ENCODE data around the gene OXLD1. TPM values are rescaled to one million over a fixed set of nuclear protein-coding genes. Genes with fewer than 3 reads are reported as not detected.

Gene OXLD1
- total and polyA plus RNA-seq, 4 donors = 11.2 to 26.4 (median 19.0) TPM

DNA sequence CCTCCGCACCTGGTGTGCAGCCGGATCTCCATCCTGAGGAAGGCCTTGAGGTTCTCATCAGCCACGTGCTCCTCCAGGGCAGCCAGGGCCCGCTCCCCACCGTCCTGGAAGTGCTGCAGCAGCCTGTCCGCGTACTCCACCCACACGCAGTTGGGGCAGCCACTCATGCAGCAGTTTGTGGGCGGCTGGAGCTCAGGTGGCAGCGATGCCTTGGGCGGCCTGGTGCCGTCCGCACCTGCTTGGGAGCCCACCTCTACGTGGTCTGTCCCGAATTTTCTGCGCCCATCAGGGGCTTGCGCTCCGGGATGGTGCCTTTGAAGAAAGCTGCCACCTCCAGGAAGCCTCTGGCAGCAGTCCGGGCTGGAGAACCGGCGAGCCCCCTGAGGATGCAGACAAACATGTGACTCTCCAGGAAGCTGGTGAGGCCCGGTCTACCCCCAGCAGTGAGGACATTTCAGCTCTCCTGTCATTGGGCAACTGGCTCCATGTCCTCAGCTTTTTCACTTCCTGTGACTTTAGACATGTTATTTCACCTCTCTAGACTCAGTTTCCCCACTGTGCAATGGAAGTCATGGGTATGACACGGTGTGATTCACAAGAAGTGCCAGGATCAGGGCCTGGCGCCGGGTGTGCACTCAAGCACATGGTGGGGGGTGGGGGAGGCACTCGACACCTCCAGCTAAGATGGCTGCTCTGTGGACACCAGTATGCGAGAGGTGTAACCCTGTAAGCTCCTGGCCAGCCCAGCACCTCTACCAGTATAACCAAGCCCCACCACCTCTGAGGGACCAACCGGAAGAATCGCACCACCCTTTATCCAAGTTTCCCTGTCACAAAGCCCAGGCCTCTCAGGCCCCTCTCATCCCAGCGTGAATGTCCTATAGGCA, 957 bp downstream of the OXLD1 start:
- no peak for DNase-seq (ENCODE audit: low spot score)
- peak overlapping the region in 1 of 2 donors; percentile 81 for H3K27ac ChIP-seq (ENCODE audit: low read depth in 1 of 2, low read length in 2 of 2)
- peak overlapping the region; percentile 2 to 95 for H3K9ac ChIP-seq (ENCODE audit: low read depth in 1 of 2, low read length in 2 of 2)
- H3K27me3 ChIP-seq (ENCODE audit: control insufficient read depth in 4 of 4, insufficient read depth in 4 of 4, low read length in 3 of 4) = no peaks in the 10 kb centered on the region
- 68% methylated on average over 30 of the region's 30 CpGs for WGBS
- TF ChIP-seq ATF3 (IDR thresholded peaks at IDR 0.05) (no peak), YY1 (IDR thresholded peaks at IDR 0.05) (peak; percentile 38)
- peaks cover 11 to 25% (median 18%) of the 10 kb centered on the region in 4 donors for H3K4me1 ChIP-seq (ENCODE audit: control insufficient read depth in 4 of 4, insufficient read depth in 4 of 4, low read length in 3 of 4)
- H3K36me3 ChIP-seq (ENCODE audit: control insufficient read depth in 4 of 4, insufficient read depth in 3 of 4, low read depth in 1 of 4, low read length in 3 of 4) = peaks cover 0 to 10% (median 5%) of the 10 kb centered on the region in 4 donors
- peak overlapping the region; percentile 85 to 91 (median 89) for H3K4me3 ChIP-seq (ENCODE audit: low read depth in 1 of 3, low read length in 3 of 3)
- H3K9me3 ChIP-seq (ENCODE audit: control insufficient read depth in 4 of 4, low read length in 3 of 4) = no peaks in the 10 kb centered on the region

GRCh38 chr17:81664051-81664470, 2.3 kb downstream of the OXLD1 start:
- peaks cover 0 to 2% (median 1%) of the 10 kb centered on the region in 4 donors for H3K36me3 ChIP-seq (ENCODE audit: control insufficient read depth in 4 of 4, insufficient read depth in 3 of 4, low read depth in 1 of 4, low read length in 3 of 4)
- H3K27me3 ChIP-seq (ENCODE audit: control insufficient read depth in 4 of 4, insufficient read depth in 4 of 4, low read length in 3 of 4) = no peaks in the 10 kb centered on the region
- TF ChIP-seq YY1 (IDR thresholded peaks at IDR 0.05) = no peak
- TF ChIP-seq RXRA (IDR thresholded peaks at IDR 0.05) = no peak
- no peak for TF ChIP-seq TAF1 (conservative IDR thresholded peaks at IDR 0.05)
- no peak for TF ChIP-seq MAX (IDR thresholded peaks at IDR 0.05)
- no peak for TF ChIP-seq SP1 (IDR thresholded peaks at IDR 0.05)
- TF ChIP-seq, protein P1, sequence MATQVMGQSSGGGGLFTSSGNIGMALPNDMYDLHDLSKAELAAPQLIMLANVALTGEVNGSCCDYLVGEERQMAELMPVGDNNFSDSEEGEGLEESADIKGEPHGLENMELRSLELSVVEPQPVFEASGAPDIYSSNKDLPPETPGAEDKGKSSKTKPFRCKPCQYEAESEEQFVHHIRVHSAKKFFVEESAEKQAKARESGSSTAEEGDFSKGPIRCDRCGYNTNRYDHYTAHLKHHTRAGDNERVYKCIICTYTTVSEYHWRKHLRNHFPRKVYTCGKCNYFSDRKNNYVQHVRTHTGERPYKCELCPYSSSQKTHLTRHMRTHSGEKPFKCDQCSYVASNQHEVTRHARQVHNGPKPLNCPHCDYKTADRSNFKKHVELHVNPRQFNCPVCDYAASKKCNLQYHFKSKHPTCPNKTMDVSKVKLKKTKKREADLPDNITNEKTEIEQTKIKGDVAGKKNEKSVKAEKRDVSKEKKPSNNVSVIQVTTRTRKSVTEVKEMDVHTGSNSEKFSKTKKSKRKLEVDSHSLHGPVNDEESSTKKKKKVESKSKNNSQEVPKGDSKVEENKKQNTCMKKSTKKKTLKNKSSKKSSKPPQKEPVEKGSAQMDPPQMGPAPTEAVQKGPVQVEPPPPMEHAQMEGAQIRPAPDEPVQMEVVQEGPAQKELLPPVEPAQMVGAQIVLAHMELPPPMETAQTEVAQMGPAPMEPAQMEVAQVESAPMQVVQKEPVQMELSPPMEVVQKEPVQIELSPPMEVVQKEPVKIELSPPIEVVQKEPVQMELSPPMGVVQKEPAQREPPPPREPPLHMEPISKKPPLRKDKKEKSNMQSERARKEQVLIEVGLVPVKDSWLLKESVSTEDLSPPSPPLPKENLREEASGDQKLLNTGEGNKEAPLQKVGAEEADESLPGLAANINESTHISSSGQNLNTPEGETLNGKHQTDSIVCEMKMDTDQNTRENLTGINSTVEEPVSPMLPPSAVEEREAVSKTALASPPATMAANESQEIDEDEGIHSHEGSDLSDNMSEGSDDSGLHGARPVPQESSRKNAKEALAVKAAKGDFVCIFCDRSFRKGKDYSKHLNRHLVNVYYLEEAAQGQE (IDR thresholded peaks at IDR 0.05) = no peak
- TF ChIP-seq HNF4G (IDR thresholded peaks at IDR 0.05) = no peak
- TF ChIP-seq FOXA1 (IDR thresholded peaks at IDR 0.05) = no peak
- peaks cover 11 to 25% (median 18%) of the 10 kb centered on the region in 4 donors for H3K4me1 ChIP-seq (ENCODE audit: control insufficient read depth in 4 of 4, insufficient read depth in 4 of 4, low read length in 3 of 4)
- no peak for DNase-seq (ENCODE audit: low spot score)
- no peak overlapping the region for H3K9ac ChIP-seq (ENCODE audit: low read depth in 1 of 2, low read length in 2 of 2)
- H3K27ac ChIP-seq (ENCODE audit: low read depth in 1 of 2, low read length in 2 of 2) = no peak overlapping the region
- H3K9me3 ChIP-seq (ENCODE audit: control insufficient read depth in 4 of 4, low read length in 3 of 4) = no peaks in the 10 kb centered on the region
- no peak overlapping the region for H3K4me3 ChIP-seq (ENCODE audit: low read depth in 1 of 3, low read length in 3 of 3)
- WGBS = 94% methylated on average over 7 of the region's 7 CpGs

DNA sequence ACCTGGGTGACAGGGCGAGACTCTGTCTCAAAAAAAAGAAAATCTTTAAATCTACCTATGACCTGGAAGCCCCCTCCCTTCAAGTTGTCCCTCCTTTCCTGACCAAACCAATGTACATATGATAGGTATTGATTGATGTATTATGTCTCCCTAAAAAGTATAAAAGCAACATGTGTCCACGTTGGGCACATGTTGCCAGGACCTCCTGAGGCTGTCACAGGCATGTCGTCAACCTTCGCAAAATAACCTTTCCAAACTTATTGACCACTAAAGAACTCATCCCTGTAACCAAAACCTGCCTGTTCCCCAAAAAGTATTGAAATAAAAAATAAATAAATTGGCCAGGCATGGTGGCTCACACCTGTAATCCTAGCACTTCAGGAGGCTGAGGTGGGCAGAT, 4.4 kb downstream of the OXLD1 start:
- H3K9me3 ChIP-seq (ENCODE audit: control insufficient read depth in 4 of 4, low read length in 3 of 4) = no peaks in the 10 kb centered on the region
- H3K9ac ChIP-seq (ENCODE audit: low read depth in 1 of 2, low read length in 2 of 2) = no peak overlapping the region
- H3K27ac ChIP-seq (ENCODE audit: low read depth in 1 of 2, low read length in 2 of 2) = no peak overlapping the region
- peaks cover 0 to 2% (median 1%) of the 10 kb centered on the region in 4 donors for H3K36me3 ChIP-seq (ENCODE audit: control insufficient read depth in 4 of 4, insufficient read depth in 3 of 4, low read depth in 1 of 4, low read length in 3 of 4)
- 99% methylated on average over 4 of the region's 4 CpGs for WGBS
- peaks cover 5 to 13% (median 9%) of the 10 kb centered on the region in 4 donors for H3K4me1 ChIP-seq (ENCODE audit: control insufficient read depth in 4 of 4, insufficient read depth in 4 of 4, low read length in 3 of 4)
- H3K4me3 ChIP-seq (ENCODE audit: low read depth in 1 of 3, low read length in 3 of 3) = no peak overlapping the region
- DNase-seq (ENCODE audit: low spot score) = no peak
- no peaks in the 10 kb centered on the region for H3K27me3 ChIP-seq (ENCODE audit: control insufficient read depth in 4 of 4, insufficient read depth in 4 of 4, low read length in 3 of 4)
- TF ChIP-seq EGR1 (IDR thresholded peaks at IDR 0.05; ENCODE audit: low read depth in 2 of 2) (no peak), SP1 (IDR thresholded peaks at IDR 0.05) (no peak), ATF3 (IDR thresholded peaks at IDR 0.05) (no peak), NR2F2 (IDR thresholded peaks at IDR 0.05) (no peak), FOXA2 (IDR thresholded peaks at IDR 0.05) (no peak), FOXA1 (IDR thresholded peaks at IDR 0.05) (no peak), TAF1 (conservative IDR thresholded peaks at IDR 0.05) (no peak), RAD21 (IDR thresholded peaks at IDR 0.05) (no peak), YY1 (IDR thresholded peaks at IDR 0.05) (no peak), GABPA (IDR thresholded peaks at IDR 0.05 in 1 of 2, conservative IDR thresholded peaks at IDR 0.05 in 1 of 2) (no peak), HNF4A (conservative IDR thresholded peaks at IDR 0.05) (no peak)
- TF ChIP-seq, protein P1 (IDR thresholded peaks at IDR 0.05) = no peak
- TF ChIP-seq, protein P2, sequence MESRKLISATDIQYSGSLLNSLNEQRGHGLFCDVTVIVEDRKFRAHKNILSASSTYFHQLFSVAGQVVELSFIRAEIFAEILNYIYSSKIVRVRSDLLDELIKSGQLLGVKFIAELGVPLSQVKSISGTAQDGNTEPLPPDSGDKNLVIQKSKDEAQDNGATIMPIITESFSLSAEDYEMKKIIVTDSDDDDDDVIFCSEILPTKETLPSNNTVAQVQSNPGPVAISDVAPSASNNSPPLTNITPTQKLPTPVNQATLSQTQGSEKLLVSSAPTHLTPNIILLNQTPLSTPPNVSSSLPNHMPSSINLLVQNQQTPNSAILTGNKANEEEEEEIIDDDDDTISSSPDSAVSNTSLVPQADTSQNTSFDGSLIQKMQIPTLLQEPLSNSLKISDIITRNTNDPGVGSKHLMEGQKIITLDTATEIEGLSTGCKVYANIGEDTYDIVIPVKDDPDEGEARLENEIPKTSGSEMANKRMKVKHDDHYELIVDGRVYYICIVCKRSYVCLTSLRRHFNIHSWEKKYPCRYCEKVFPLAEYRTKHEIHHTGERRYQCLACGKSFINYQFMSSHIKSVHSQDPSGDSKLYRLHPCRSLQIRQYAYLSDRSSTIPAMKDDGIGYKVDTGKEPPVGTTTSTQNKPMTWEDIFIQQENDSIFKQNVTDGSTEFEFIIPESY (IDR thresholded peaks at IDR 0.05) = no peak
